OCI-LY3 (cell line): Measurements from ENCODE around the gene KITLG.

Experiments
- CTCF ChIP-seq: fragments of 200-600, 300-600 bp; sonication (generic); IDR thresholded peaks from 2 replicates; pipeline ENCODE4 v1.5.1; 2014; ENCODE audit warnings: antibody characterized with exemption, low read length, low read depth
- EZH2phosphoT487 ChIP-seq: fragments of 200-600 bp; shearing (Covaris generic); IDR thresholded peaks from 2 replicates; pipeline ENCODE4 v1.6.1; 2018; ENCODE audit warnings: antibody characterized with exemption, mixed run types, low read depth

- TF ChIP-seq CTCF, result no peak
- no peak for TF ChIP-seq EZH2phosphoT487
These were observed 20.5 kb downstream of the KITLG start for GRCh38 chr12:88559772-88560171.
